ENCODE data around the gene SENP5.

GRCh38 chr3:196835086-196835485, 32.6 kb upstream of the SENP5 start:
- no peak for TF ChIP-seq CTCF (IDR thresholded peaks at IDR 0.05; ENCODE audit: low read length)
- no peak for TF ChIP-seq EZH2 (optimal IDR thresholded peaks at IDR 0.05; ENCODE audit: low read depth, low read length)
- no peak for TF ChIP-seq EZH2phosphoT487 (IDR thresholded peaks at IDR 0.05; ENCODE audit: low read length)

Measured in MM.1S (cell line).